Breast epithelium (tissue), 3 donors: ENCODE data around the gene CDS1.

Experiments used
- POLR2A ChIP-seq: fragments of 450-650 bp; IDR thresholded peaks from one replicate; pipeline ENCODE4 v1.6.1; 2016; ENCODE audit warnings: antibody characterized with exemption, mild to moderate bottlenecking, moderate library complexity
- TF ChIP-seq, protein P1 (sequence below), 3 donors: fragments of 450-650 bp; IDR thresholded peaks; one replicate each; pipeline ENCODE4 v1.5.1; 2016 to 2017; ENCODE audit warnings: antibody characterized with exemption in 3 of 3, mild to moderate bottlenecking in 3 of 3, moderate library complexity in 3 of 3

DNA sequence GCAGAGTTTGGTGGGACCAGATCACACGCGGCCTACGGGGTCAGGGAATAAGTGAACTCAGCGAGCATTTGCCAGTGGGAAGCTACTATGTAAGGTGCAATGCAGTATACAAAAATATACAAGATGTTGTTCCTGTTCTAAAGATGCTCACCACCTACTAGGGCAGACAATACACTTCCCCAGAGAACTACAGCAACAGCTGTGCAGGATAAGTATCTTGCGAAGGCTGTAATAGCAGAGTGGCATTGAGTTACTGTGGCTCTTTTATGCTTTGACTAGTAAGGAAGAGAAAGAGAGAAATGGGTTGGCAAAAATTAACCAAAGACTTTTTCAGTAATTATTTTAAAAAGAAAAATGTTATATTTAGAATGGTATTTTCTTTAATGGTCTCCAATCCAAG is 61.2 kb downstream of the CDS1 start:
- TF ChIP-seq, protein P1, sequence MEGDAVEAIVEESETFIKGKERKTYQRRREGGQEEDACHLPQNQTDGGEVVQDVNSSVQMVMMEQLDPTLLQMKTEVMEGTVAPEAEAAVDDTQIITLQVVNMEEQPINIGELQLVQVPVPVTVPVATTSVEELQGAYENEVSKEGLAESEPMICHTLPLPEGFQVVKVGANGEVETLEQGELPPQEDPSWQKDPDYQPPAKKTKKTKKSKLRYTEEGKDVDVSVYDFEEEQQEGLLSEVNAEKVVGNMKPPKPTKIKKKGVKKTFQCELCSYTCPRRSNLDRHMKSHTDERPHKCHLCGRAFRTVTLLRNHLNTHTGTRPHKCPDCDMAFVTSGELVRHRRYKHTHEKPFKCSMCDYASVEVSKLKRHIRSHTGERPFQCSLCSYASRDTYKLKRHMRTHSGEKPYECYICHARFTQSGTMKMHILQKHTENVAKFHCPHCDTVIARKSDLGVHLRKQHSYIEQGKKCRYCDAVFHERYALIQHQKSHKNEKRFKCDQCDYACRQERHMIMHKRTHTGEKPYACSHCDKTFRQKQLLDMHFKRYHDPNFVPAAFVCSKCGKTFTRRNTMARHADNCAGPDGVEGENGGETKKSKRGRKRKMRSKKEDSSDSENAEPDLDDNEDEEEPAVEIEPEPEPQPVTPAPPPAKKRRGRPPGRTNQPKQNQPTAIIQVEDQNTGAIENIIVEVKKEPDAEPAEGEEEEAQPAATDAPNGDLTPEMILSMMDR (IDR thresholded peaks at IDR 0.05), result no peak
- no peak for TF ChIP-seq POLR2A
